ENCODE measurements around the gene CTSH.
A peak's percentile ranks its signal among the peaks of the same experiment; 100 is the strongest.
"Not testable (repeated sequence)": the region's sequence is repeated elsewhere in the genome, so short reads cannot be mapped to it uniquely, and the experiment has no call there.

The CTSH gene

GRCh38 chr15:78907577-78907976 lies 37.3 kb downstream of the CTSH start:
- no peak for DNase-seq (ENCODE audit: extremely low read depth, low read depth)
- peak; percentile 9 for TF ChIP-seq CTCF (IDR thresholded peaks at IDR 0.05; ENCODE audit: low read depth, low read length)

DNA sequence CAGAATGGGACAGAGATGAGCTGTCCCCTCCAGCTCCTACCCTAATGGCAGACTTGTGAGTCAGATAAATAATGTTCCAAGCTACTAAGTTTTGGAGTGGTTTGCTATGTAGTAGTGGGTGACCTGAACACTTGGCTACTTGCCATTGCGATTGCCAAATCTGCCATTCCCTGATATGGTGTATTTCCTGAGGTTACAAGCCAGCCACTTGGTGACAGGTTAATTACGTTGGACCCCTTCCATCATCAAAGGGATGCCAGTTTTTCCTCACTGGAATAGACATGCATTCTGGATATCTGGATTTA lies 38.6 kb downstream of the CTSH start:
- DNase-seq (ENCODE audit: extremely low read depth, low read depth): peak; percentile 41
- TF ChIP-seq CTCF (IDR thresholded peaks at IDR 0.05; ENCODE audit: low read depth, low read length): no peak

- no peak for TF ChIP-seq CTCF (IDR thresholded peaks at IDR 0.05; ENCODE audit: low read depth, low read length)
- DNase-seq (ENCODE audit: extremely low read depth, low read depth): no peak
Observed at GRCh38 chr15:78904599-78905358, 40.1 kb downstream of the CTSH start.

DNA sequence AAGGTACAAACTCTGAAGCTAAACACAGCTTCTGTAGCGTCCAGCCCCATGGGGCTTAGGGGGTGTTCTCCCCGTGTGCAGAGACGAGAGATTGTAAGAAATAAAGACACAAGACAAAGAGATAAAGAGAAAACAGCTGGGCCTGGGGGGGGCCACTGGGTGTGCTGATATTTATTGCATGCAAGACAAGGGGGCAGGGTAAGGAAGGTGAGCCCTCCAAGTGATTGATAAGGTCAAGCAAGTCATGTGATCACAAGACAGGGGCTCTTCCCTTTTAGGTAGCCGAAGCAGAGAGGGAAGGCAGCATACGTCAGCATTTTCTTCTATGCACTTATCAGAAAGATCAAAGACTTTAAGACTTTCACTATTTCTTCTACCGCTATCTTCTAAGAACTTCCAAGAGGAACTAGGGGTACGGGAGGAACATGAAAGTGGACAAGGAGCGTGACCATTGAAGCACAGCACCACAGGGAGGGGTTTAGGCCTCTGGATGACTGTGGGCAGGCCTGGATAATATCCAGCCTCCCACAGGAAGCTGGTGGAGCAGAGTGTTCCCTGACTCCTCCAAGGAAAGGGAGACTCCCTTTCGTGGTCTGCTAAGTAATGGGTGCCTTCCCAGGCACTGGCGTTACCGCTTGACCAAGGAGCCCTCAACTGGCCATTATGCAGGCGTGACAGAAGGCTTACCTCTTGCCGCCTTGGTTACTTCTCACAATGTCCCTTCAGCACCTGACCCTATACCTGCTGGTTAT lies 42.4 kb downstream of the CTSH start:
- not testable (repeated sequence) for DNase-seq (ENCODE audit: extremely low read depth, low read depth)

DNA sequence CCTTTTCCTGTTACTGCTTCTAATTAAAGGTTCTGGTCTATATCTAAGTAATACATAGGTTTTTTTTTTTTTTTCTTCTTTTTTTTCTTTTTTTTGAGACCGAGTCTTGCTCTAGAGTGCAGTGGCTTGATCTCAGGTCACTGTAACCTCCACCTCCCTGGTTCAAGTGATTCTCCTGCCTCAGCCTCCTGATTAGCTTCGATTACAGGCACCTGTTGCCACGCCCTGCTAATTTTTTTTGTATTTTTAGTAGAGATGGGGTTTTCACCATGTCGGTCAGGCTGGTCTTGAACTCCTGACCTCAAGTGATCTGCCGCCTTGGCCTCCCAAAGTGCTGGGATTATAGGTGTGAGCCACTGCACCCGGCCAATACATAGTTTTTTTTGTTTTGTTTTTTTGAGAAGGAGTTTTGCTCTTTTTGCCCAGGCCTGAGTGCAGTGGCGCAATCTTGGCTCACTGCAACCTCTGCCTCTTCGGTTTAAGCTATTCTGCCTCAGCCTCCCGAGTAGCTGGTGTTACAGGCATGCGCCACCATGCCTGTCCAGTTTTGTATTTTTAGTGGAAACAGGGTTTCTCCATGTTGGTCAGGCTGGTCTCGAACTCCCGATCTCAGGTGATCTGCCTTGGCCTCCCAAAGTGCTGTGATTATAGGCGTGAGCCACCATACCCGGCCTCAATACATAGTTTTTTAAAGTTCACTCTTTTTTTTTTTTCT lies 43.9 kb downstream of the CTSH start:
- not testable (repeated sequence) for DNase-seq (ENCODE audit: extremely low read depth, low read depth)

DNA sequence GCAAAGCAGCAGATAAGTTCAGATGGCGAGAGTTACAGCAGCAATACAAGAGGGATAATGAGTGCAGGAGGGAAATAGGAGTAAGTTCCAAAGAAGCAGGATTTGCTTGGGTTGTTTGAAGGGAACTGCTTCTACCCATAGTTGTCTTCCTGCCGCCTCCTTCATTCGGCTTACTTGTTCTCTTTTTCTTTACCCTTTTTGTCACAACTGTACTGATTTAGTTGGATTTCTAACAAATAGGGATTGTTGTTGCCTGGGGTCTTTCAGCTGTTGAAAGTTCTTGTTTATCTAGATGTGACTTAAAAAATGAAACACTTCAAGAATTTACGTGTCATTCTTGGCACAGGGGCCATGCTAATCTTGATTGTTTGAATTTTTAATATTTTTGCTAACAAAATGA lies 46.3 kb downstream of the CTSH start:
- DNase-seq (ENCODE audit: extremely low read depth, low read depth): no peak
- TF ChIP-seq CTCF (IDR thresholded peaks at IDR 0.05; ENCODE audit: low read depth, low read length): no peak

DNA sequence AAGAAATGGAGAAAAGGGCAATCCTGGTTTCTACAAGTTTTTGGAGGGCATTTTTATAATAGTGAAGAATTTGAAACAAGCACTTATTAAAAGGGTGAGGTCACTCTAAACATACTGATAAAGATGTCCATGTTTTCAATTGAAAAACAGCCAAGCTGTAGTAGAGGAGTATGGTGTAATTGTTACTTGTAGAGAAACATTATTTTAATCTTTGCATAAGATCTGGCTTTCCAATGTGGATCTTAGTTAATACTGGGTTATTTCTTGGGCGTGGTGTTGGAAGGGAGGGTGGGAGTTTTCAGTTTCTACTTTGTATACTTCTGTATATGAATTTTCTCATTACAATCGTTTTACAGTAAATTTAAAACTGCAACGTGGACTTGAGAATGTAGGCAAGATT lies 49.4 kb downstream of the CTSH start:
- TF ChIP-seq CTCF (IDR thresholded peaks at IDR 0.05; ENCODE audit: low read depth, low read length): no peak
- DNase-seq (ENCODE audit: extremely low read depth, low read depth): no peak

GRCh38 chr15:78893538-78893937 lies 51.3 kb downstream of the CTSH start:
- no peak for DNase-seq (ENCODE audit: extremely low read depth, low read depth)

More at GRCh38 chr15:78893538-78893937, 51.3 kb downstream of the CTSH start:
- no peak for TF ChIP-seq CTCF (IDR thresholded peaks at IDR 0.05; ENCODE audit: low read depth, low read length)
